Nephron (organoid): Measurements from ENCODE around the gene UCKL1.

ENCODE experiments used
- H3K27ac Mint-ChIP-seq, 3 experiments: 2 replicates each; pipeline ENCODE4 v1.8.0; 2020; ENCODE audit warnings: mixed read lengths in 3 of 3, mild to moderate bottlenecking in 2 of 3, moderate library complexity in 1 of 3
- H3K27me3 Mint-ChIP-seq: 2 replicates; pipeline ENCODE4 v1.8.0; 2021; ENCODE audit warnings: low read depth, mild to moderate bottlenecking, moderate library complexity, mixed read lengths
- H3K36me3 Mint-ChIP-seq: 2 replicates; pipeline ENCODE4 v1.8.0; 2020; ENCODE audit warnings: low read depth, mixed read lengths
- H3K4me1 Mint-ChIP-seq: 2 replicates; pipeline ENCODE4 v1.8.0; 2020; ENCODE audit warnings: mixed read lengths
- H3K4me3 Mint-ChIP-seq, 3 experiments: 2 replicates each; pipeline ENCODE4 v1.8.0; 2020; ENCODE audit warnings: mild to moderate bottlenecking in 3 of 3, mixed read lengths in 3 of 3, moderate library complexity in 2 of 3
- H3K9me3 Mint-ChIP-seq: 2 replicates; pipeline ENCODE4 v1.8.0; 2020; ENCODE audit warnings: mixed read lengths
- TF ChIP-seq, protein P1 (sequence below), 3 experiments: fragments of 200-600 bp; sonication (generic); IDR thresholded peaks; one replicate each; pipeline ENCODE4 v1.5.0; 2021; ENCODE audit warnings: antibody characterized with exemption in 3 of 3; ENCODE audit not compliant: unreplicated experiment in 3 of 3

UCKL1 gene

DNA sequence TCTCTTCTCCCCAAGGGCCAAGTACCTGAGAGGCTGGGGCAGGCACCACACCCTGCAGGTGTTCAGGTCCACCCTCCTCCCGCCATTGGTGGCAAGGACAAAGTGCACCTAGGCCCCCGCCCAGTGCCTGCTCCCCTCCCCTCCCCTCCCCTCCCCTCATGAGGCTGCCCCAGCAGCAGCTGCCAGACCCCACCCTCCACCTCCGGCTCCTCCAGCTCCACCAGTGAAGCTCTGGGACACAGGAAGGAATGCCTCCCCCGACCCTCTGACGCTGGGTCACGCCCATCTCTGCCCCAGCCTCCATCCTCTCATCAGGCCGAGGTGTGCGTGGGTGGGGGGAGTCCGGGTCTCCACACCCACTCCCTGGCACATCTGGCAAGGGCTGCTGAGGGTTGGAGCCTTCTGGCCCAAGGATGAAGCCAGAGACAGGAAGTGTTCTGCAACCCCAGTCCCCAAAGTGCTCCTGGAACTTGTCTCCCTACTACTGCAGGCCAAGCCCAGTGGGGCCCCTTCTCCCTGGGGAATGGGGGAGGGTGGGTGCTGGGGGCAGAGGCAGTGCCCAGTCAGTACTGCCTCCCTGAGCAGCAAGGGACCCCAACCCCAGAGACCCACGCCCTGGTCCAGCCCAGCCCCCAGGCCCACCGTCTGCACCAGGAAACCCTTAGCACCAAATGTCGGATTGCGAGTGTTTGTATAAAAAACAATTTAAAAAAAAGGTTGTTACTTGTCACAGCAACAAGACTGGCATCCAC, 1.6 kb upstream of the UCKL1 start:
- H3K9me3 Mint-ChIP-seq = no peaks in the 10 kb centered on the region
- TF ChIP-seq, protein P1, sequence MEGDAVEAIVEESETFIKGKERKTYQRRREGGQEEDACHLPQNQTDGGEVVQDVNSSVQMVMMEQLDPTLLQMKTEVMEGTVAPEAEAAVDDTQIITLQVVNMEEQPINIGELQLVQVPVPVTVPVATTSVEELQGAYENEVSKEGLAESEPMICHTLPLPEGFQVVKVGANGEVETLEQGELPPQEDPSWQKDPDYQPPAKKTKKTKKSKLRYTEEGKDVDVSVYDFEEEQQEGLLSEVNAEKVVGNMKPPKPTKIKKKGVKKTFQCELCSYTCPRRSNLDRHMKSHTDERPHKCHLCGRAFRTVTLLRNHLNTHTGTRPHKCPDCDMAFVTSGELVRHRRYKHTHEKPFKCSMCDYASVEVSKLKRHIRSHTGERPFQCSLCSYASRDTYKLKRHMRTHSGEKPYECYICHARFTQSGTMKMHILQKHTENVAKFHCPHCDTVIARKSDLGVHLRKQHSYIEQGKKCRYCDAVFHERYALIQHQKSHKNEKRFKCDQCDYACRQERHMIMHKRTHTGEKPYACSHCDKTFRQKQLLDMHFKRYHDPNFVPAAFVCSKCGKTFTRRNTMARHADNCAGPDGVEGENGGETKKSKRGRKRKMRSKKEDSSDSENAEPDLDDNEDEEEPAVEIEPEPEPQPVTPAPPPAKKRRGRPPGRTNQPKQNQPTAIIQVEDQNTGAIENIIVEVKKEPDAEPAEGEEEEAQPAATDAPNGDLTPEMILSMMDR (IDR thresholded peaks at IDR 0.05; ENCODE audit: unreplicated experiment in 3 of 3) = no peak
- peaks cover 2% of the 10 kb centered on the region for H3K36me3 Mint-ChIP-seq
- peak overlapping the region in 2 of 3 experiments; percentile 50 to 63 for H3K27ac Mint-ChIP-seq
- peak overlapping the region; percentile 80 to 88 (median 85) for H3K4me3 Mint-ChIP-seq
- H3K4me1 Mint-ChIP-seq = peaks cover 18% of the 10 kb centered on the region
- H3K27me3 Mint-ChIP-seq = no peaks in the 10 kb centered on the region

DNA sequence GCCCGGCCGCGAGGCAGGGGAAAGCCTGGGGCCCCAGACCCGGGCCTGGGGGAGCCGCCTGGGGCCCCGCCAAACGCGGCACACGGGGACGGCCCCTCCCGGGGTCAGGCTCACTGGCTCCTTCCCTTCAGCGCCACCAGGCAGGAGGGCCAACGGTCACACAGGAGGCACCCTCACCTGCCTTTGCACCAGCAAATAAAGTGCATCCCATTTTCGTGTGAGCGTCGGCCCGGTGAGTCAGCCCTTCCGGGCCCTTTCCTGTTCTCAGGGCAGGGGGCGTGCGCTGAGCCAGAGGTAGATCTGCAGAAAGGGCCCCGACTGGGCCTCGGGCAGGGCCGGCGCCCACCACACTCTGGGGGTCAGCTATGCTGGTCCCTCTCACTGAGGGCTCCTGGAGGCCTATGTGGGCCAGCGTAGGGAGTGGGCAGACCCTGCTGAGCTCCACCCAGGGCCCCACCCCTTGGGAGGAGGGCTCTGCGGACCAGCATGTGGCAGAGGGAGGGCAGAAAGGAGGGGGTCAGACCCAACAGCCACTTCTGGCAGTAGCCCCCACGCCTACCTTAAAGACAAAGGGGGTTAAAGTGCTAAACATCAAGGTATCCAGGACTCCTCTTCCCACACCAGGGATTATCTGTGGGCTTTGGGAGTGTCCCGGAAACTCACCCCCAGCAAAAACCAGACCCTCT, 931 bp upstream of the UCKL1 start:
- peaks cover 18% of the 10 kb centered on the region for H3K4me1 Mint-ChIP-seq
- TF ChIP-seq, protein P1 (IDR thresholded peaks at IDR 0.05; ENCODE audit: unreplicated experiment in 3 of 3) = peak in 1 of 3 experiments; percentile 25
- H3K9me3 Mint-ChIP-seq = no peaks in the 10 kb centered on the region
- peak overlapping the region; percentile 85 to 89 (median 88) for H3K4me3 Mint-ChIP-seq
- H3K36me3 Mint-ChIP-seq = no peaks in the 10 kb centered on the region
- peak overlapping the region in 2 of 3 experiments; percentile 50 to 63 for H3K27ac Mint-ChIP-seq
- no peaks in the 10 kb centered on the region for H3K27me3 Mint-ChIP-seq

DNA sequence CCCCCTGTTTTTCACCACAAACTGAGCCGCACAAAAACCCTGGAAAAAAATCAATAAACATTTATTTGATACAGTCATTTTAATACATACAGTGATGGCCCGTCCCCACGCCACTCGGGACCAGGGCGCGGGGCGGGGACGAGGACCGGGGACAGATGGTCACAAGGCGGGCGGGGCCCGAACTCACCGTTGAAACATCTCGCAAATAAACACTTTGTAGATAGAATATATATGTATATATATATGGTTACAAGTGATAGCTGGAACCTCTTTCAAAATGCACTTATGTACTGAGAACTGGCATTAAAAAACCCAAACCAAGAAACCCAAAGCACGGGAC, 418 bp upstream of the UCKL1 start:
- Mint-ChIP-seq H3K36me3 (no peaks in the 10 kb centered on the region), H3K27me3 (no peaks in the 10 kb centered on the region), H3K9me3 (no peaks in the 10 kb centered on the region), H3K4me3 (peak overlapping the region; percentile 85 to 89 (median 88)), H3K4me1 (peaks cover 18% of the 10 kb centered on the region), H3K27ac (peak overlapping the region in 1 of 3 experiments; percentile 59)
- TF ChIP-seq, protein P1 (IDR thresholded peaks at IDR 0.05; ENCODE audit: unreplicated experiment in 3 of 3) = no peak

DNA sequence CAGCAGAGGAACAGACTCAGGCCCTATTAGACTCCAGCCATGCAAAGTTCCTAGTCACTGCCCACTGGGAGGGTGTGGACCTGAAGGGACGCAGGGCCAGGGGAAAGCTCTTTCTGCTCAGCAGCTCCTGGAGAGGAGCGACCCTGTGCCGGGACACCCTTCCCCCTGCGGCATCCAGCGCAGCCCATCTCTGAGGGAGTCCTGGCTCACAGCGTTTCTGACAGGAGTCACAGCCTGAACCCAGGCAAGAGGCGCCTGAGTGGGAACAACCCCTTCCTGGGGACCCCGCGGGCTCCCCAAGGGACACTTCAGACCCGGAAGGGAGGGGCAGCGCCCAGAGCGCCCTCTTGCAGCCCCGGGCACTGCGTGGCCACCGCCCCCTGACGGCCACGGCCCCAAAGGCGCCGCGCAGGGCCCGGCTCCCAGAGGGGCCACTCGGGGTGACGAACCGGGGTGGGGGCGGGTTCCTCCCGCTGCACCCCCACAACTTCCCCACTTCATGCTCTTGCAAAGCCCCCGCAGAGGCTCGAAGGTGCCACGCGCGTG, 862 bp downstream of the UCKL1 start:
- H3K9me3 Mint-ChIP-seq = no peaks in the 10 kb centered on the region
- H3K4me1 Mint-ChIP-seq = peaks cover 18% of the 10 kb centered on the region
- H3K27me3 Mint-ChIP-seq = no peaks in the 10 kb centered on the region
- TF ChIP-seq, protein P1 (IDR thresholded peaks at IDR 0.05; ENCODE audit: unreplicated experiment in 3 of 3) = peak in 2 of 3 experiments; percentile 21 to 22
- H3K4me3 Mint-ChIP-seq = peak overlapping the region; percentile 85 to 88 (median 86)
- H3K27ac Mint-ChIP-seq = peak overlapping the region in 1 of 3 experiments; percentile 60
- no peaks in the 10 kb centered on the region for H3K36me3 Mint-ChIP-seq

DNA sequence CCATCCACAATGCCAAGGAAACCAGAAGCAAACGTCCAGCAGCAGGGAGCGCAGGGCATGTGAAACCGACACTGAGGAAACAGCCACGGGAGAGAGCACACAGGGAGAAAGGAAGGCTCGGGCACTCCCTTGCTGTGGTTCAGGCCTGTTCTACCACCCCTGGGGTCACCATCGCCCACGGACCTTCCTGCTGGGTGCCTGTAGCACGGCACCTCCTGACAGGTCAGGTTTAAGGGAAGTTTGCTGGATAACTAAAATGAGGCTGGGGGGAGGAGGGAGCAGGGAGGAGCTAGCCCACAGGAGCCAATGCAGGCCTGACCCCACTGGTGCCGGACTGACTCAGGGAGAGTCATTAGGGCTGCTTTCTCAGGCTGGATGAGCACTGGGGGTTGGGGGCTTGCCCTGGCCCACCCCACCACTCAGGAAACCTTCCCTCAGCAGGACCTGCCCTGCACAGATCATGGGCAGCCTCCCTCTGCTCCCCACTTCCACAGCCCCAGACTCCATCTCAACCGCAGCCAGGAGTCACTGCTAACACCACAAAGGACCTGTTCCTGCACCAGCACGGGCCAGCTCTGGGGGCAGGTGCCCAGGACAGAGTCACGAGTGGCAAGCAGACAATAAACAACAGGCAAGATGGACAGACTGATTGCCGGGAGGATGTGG, 2.3 kb downstream of the UCKL1 start:
- peaks cover 30% of the 10 kb centered on the region for H3K4me1 Mint-ChIP-seq
- no peaks in the 10 kb centered on the region for H3K36me3 Mint-ChIP-seq
- peak overlapping the region; percentile 17 to 74 (median 71) for H3K27ac Mint-ChIP-seq
- TF ChIP-seq, protein P1 (IDR thresholded peaks at IDR 0.05; ENCODE audit: unreplicated experiment in 3 of 3) = no peak
- no peaks in the 10 kb centered on the region for H3K9me3 Mint-ChIP-seq
- H3K27me3 Mint-ChIP-seq = no peaks in the 10 kb centered on the region
- H3K4me3 Mint-ChIP-seq = peak overlapping the region; percentile 85 to 88 (median 85)
